ENCODE data around the gene ARHGAP25. TPM values are rescaled to one million over a fixed set of nuclear protein-coding genes. Genes with fewer than 3 reads are reported as not detected.

The ARHGAP25 gene
- total and polyA plus RNA-seq, 2 experiments from 2014 or later: 1.9 to 2.0 TPM

- H3K9me3 Mint-ChIP-seq: no peaks in the 10 kb centered on the region
- no peaks in the 10 kb centered on the region for H3K9me2 ChIP-seq (ENCODE audit: insufficient read depth)
- no peaks in the 10 kb centered on the region for H3K27me3 ChIP-seq (ENCODE audit: insufficient read depth)
- H3K36me3 ChIP-seq (ENCODE audit: insufficient read depth): no peaks in the 10 kb centered on the region
- peak overlapping the region; percentile 21; the same call in 1 of the 2 replicates for H2AFZ ChIP-seq
- TF ChIP-seq ETS1 (IDR thresholded peaks at IDR 0.05) (no peak), CTCF (conservative IDR thresholded peaks at IDR 0.05; ENCODE audit: low read depth in 2 of 2) (peak in 1 of 2 experiments; percentile 38; a peak in 2 of 4 replicates)
- peaks cover 3% of the 10 kb centered on the region for H3K27me3 Mint-ChIP-seq (ENCODE audit: insufficient read depth, low read depth, poor library complexity)
- H3K4me3 ChIP-seq: no peak overlapping the region
- peaks cover 36% of the 10 kb centered on the region for H3K4me1 ChIP-seq (ENCODE audit: insufficient read depth)
- no peak overlapping the region for H3K27ac ChIP-seq (ENCODE audit: low read depth)
- no peaks in the 10 kb centered on the region for H3K79me2 ChIP-seq (replicated peaks; ENCODE audit: insufficient read depth)
- no peak overlapping the region; the same call in 1 of the 2 replicates for H3K27ac Mint-ChIP-seq
- no peaks in the 10 kb centered on the region for H3F3A ChIP-seq (replicated peaks; ENCODE audit: low read depth)
- no peak overlapping the region for H3K4me3 Mint-ChIP-seq
- no peaks in the 10 kb centered on the region for H3K36me3 Mint-ChIP-seq (ENCODE audit: low read depth)
- H3K4me1 Mint-ChIP-seq: peaks cover 37% of the 10 kb centered on the region
- ATAC-seq (peak; percentile 89), DNase-seq (ENCODE audit: low spot score) (peak; percentile 57)
- no peaks in the 10 kb centered on the region for H4K20me1 ChIP-seq (replicated peaks; ENCODE audit: insufficient read depth)
- no peak overlapping the region for H3K4me2 ChIP-seq
Measured at GRCh38 chr2:68765739-68766375, 31.2 kb downstream of the ARHGAP25 start.

GRCh38 chr2:68766376-68766845 lies 31.8 kb downstream of the ARHGAP25 start:
- peaks cover 37% of the 10 kb centered on the region for H3K4me1 Mint-ChIP-seq
- DNase-seq (ENCODE audit: low spot score) (no peak), ATAC-seq (peak; percentile 40)
- TF ChIP-seq NANOG (IDR thresholded peaks at IDR 0.05; ENCODE audit: borderline replicate concordance) (no peak), CTCF (conservative IDR thresholded peaks at IDR 0.05; ENCODE audit: low read depth in 2 of 2) (no peak), ZNF462 (CRISPR knock-in tag; IDR thresholded peaks at IDR 0.05) (no peak), ZNF114 (CRISPR knock-in tag; IDR thresholded peaks at IDR 0.05) (no peak), ETS1 (IDR thresholded peaks at IDR 0.05) (no peak), CREB1 (CRISPR knock-in tag; IDR thresholded peaks at IDR 0.05; ENCODE audit: low read depth) (no peak), STAT1 (IDR thresholded peaks at IDR 0.05; ENCODE audit: unreplicated experiment) (no peak)

More at GRCh38 chr2:68766376-68766845, 31.8 kb downstream of the ARHGAP25 start:
- H3K4me2 ChIP-seq: no peak overlapping the region
- H3K27me3 Mint-ChIP-seq (ENCODE audit: insufficient read depth, low read depth, poor library complexity): peaks cover 3% of the 10 kb centered on the region
- peak overlapping the region; percentile 21; the same call in 1 of the 2 replicates for H2AFZ ChIP-seq
- H3K36me3 ChIP-seq (ENCODE audit: insufficient read depth): no peaks in the 10 kb centered on the region
- no peaks in the 10 kb centered on the region for H3K36me3 Mint-ChIP-seq (ENCODE audit: low read depth)
- peaks cover 36% of the 10 kb centered on the region for H3K4me1 ChIP-seq (ENCODE audit: insufficient read depth)
- H3K9me3 Mint-ChIP-seq: no peaks in the 10 kb centered on the region
- H3K9me2 ChIP-seq (ENCODE audit: insufficient read depth): no peaks in the 10 kb centered on the region
- H3K79me2 ChIP-seq (replicated peaks; ENCODE audit: insufficient read depth): no peaks in the 10 kb centered on the region
- no peaks in the 10 kb centered on the region for H3K27me3 ChIP-seq (ENCODE audit: insufficient read depth)
- H4K20me1 ChIP-seq (replicated peaks; ENCODE audit: insufficient read depth): no peaks in the 10 kb centered on the region
- H3K4me3 ChIP-seq: no peak overlapping the region
- no peak overlapping the region for H3K4me3 Mint-ChIP-seq
- no peak overlapping the region for H3K27ac Mint-ChIP-seq
- H3F3A ChIP-seq (replicated peaks; ENCODE audit: low read depth): no peaks in the 10 kb centered on the region
- H3K27ac ChIP-seq (ENCODE audit: low read depth): no peak overlapping the region
